Ectodermal cell (in vitro differentiated cells): ENCODE data around the gene SLC22A6.

Source experiments
- H3K27ac ChIP-seq: 2 replicates; pipeline ENCODE4 v1.7.0; 2013; ENCODE audit warnings: mild to moderate bottlenecking, low read depth, low read length; ENCODE audit not compliant: insufficient read depth, poor library complexity, severe bottlenecking
- H3K27me3 ChIP-seq: 2 replicates; pipeline ENCODE4 v1.7.0; 2013; ENCODE audit warnings: mild to moderate bottlenecking, low read length; ENCODE audit not compliant: insufficient read depth, control insufficient read depth, poor library complexity, severe bottlenecking
- H3K36me3 ChIP-seq: one replicate; pipeline ENCODE4 v1.7.0; 2013; ENCODE audit warnings: low read length; ENCODE audit not compliant: control insufficient read depth, insufficient read depth
- H3K4me1 ChIP-seq: one replicate; pipeline ENCODE4 v1.7.0; 2013; ENCODE audit warnings: low read length; ENCODE audit not compliant: control insufficient read depth, insufficient read depth
- H3K4me3 ChIP-seq: 2 replicates; pipeline ENCODE4 v1.7.0; 2013; ENCODE audit warnings: low read depth, low read length, control low read depth; ENCODE audit not compliant: insufficient read depth
- H3K9me3 ChIP-seq: 2 replicates; pipeline ENCODE4 v1.7.0; 2013; ENCODE audit warnings: mild to moderate bottlenecking, low read length, moderate library complexity; ENCODE audit not compliant: control insufficient read depth
- WGBS, 2 experiments: methylation state at CpG; one replicate each; pipeline ENCODE4 v1.1.7; 2013; ENCODE audit warnings: missing lambda C conversion rate in 2 of 2; 5-methylcytosine and 5-hydroxymethylcytosine counted together

Gene SLC22A6

DNA sequence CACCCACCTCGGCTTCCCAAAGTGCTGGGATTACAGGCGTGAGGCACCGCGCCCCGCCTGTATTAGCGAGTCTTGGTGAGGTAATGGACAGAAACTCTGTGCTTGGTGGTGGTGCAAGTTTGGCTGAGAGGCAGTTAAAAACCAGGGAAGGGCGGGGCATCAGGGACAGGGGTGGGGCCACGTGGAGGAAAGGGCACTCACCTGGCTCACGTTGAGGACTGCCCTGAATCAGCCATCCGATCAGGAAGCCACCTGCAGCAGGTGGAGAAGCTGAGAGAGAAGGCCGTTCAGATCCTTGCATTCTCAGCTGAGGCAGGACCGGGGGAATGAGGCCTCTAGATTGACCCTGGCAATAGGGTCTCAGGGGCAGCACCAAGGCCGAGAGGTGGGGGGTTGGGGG lies 51.5 kb downstream of the SLC22A6 start:
- WGBS, 2 experiments: 88% methylated on average over 13 of the region's 13 CpGs
- Histone ChIP-seq H3K9me3 (no peaks in the 10 kb centered on the region), H3K4me3 (no peak overlapping the region), H3K4me1 (no peaks in the 10 kb centered on the region), H3K27me3 (peaks cover 7% of the 10 kb centered on the region), H3K27ac (no peak overlapping the region), H3K36me3 (no peaks in the 10 kb centered on the region)

DNA sequence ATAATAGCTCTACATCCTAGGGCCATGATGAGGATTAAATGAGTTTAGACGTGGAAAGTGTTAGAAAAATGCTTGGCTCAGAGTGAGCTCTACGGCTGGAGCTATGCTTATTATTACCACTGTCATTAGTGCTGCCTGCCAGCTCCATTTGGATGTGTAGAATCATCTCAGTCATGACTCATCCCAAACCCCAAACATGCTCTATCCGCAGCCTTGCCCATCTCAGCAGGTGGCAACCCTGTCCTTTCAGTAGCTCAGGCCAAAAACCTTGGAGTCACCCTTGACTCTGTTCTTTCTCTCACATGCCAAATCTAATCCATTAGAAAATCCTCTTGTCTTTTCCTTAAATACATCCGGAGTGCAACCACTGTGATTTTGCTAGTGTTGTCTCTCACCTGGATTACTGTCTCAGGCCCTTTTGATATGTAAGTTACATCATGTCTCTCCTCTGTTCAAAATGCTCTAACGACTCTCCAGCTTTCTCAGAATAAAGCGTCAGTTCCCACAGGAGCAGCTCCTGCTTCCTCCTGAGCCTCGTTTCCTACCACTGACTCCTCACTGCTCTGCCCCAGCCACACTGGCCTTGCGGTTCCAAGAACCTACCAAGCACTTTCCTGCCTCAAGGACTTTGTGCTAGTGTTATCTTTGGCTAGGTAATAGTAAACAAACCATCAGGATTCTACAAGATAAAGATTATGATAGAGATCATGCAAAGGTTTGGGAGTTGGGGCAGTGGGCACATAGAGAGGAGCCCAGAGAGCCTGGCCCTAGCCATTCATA lies 53.1 kb downstream of the SLC22A6 start:
- Histone ChIP-seq H3K4me3 (no peak overlapping the region), H3K27ac (no peak overlapping the region), H3K9me3 (no peaks in the 10 kb centered on the region), H3K36me3 (no peaks in the 10 kb centered on the region), H3K27me3 (peaks cover 23% of the 10 kb centered on the region), H3K4me1 (no peaks in the 10 kb centered on the region)
- WGBS, 2 experiments: 48 to 55% methylated on average over 8 of the region's 8 CpGs

DNA sequence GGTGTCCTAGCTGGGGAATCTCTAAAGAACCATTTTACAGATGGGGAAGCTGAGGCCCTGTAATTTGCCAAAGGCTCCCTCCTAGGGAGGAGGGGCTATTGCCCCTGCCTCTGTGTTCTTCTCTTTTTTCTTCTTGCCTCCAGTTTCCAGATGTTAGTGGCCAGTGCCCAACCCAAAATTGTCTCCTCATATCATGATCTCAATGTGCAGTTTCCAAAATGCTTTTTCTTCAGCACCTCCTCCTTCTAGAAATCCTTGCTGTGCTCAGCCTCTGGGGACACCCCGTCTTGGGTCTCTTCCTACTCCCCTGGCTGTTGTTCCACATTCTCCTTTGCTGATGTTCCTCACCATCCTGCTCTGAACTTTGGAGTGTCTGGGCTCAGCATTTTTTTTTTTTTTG lies 54.1 kb downstream of the SLC22A6 start:
- H3K4me1 ChIP-seq: peaks cover 3% of the 10 kb centered on the region
- no peak overlapping the region for H3K4me3 ChIP-seq
- H3K27ac ChIP-seq: no peak overlapping the region
- peaks cover 33% of the 10 kb centered on the region for H3K27me3 ChIP-seq
- no peaks in the 10 kb centered on the region for H3K9me3 ChIP-seq
- WGBS, 2 experiments: 84 to 85% methylated on average over 1 of the region's 1 CpG
- no peaks in the 10 kb centered on the region for H3K36me3 ChIP-seq

DNA sequence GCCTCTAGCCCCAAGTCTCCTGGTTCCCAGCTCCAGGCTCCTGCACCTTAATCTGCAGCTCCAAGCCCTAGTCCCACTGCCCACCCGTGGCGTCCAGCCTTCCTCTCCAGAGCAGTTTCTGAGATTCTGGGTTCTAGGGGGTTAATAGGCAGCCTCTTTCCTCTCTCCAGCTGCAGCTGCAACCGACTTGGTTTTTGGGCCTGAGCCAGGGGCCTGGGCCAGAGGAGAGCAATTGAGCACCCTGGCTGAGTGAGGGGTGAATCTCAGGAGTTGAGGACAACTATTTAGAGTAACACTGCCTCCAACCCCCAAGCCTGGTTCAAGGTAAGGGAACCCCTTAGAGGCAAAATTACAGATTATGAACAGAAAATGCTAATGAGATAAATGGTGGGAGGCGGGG lies 54.6 kb downstream of the SLC22A6 start:
- H3K4me1 ChIP-seq: peaks cover 5% of the 10 kb centered on the region
- H3K36me3 ChIP-seq: no peaks in the 10 kb centered on the region
- 70 to 75% methylated on average over 4 of the region's 4 CpGs for WGBS, 2 experiments
- H3K27me3 ChIP-seq: peaks cover 38% of the 10 kb centered on the region
- H3K9me3 ChIP-seq: no peaks in the 10 kb centered on the region
- no peak overlapping the region for H3K4me3 ChIP-seq
- H3K27ac ChIP-seq: no peak overlapping the region

DNA sequence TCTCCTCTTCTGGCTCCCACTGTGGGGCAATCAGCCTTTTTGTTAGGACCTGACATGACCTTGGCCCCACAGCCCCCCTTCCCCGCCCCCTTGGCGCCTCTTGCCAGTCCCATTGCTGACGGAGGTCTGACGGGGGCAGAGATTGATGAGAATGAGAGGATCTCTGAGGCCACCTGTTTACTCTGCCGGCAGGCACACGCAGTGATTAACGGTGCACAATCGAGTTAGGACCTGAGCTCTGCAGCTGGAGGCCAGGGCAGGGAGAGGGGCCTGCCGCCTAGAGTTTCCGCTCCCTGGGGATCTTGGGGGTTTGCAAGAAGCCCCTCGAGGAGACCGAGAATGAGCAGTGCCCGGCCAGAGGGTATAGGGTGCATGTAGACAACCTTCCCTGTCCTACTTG lies 56.8 kb downstream of the SLC22A6 start:
- Histone ChIP-seq H3K9me3 (no peaks in the 10 kb centered on the region), H3K27me3 (peaks cover 60% of the 10 kb centered on the region), H3K4me3 (no peak overlapping the region), H3K27ac (no peak overlapping the region), H3K4me1 (peaks cover 5% of the 10 kb centered on the region), H3K36me3 (no peaks in the 10 kb centered on the region)
- 43 to 46% methylated on average over 13 of the region's 13 CpGs for WGBS, 2 experiments

DNA sequence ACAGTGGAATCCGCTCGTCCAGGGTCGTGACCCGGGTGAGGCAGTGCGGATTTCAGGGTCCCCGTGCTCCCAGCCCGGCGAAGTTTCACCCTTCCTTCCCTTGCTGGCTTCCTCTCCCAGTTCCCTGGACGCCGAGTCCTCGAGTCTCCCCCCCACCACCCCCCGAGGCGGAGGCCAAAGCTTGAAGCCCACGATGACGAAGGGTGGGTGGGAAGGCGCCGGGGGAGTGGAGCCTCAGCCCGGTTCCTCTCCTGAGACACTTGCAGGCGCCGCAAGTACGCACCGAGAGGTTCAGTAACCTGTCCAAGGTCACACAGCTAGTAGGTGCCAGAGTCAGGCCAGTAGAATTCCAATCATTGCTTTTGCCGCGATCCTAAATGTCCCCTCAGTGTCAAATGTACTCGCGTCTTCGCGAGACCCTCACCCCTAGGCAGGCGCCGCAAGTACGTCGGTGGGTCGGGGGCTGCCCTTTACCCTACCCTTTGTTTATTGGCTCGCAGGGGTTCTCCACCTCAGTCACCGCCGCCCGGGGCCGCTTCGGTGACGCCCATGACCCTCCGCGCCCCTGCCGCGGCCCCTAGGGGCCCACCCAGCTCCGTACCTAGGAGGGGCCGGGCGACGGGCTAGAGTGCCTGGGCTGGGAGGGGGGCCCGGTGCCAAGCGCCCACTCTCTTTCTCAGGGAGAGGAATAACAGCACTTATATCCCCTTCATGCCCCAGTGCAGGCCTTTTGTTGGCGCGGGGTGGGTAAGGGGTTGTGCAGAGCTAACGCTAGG lies 57.9 kb downstream of the SLC22A6 start:
- peaks cover 69% of the 10 kb centered on the region for H3K27me3 ChIP-seq
- H3K4me1 ChIP-seq: peaks cover 5% of the 10 kb centered on the region
- H3K27ac ChIP-seq: no peak overlapping the region
- H3K36me3 ChIP-seq: no peaks in the 10 kb centered on the region
- 5 to 7% methylated on average over 52 to 53 of the region's 53 CpGs for WGBS, 2 experiments
- no peaks in the 10 kb centered on the region for H3K9me3 ChIP-seq
- H3K4me3 ChIP-seq: peak overlapping the region; percentile 29
